Mucosa of descending colon (tissue), 3 donors: Measurements from ENCODE around the gene RNF40. TPM values are rescaled to one million over a fixed set of nuclear protein-coding genes. Genes with fewer than 3 reads are reported as not detected.

Experiments used
- ATAC-seq: fragments of 200-7000 bp; cut with Tn5 transposase; one replicate; pipeline ENCODE4 v1.9.1; 2020; ENCODE audit warnings: mild to moderate bottlenecking, moderate library complexity
- DNase-seq, 3 donors: peaks; one replicate each; pipeline ENCODE4 v3.0.0-alpha.2; 2020
- H3K36me3 ChIP-seq: fragments of 200-600 bp; one replicate; pipeline ENCODE4 v1.8.0; 2021; ENCODE audit warnings: low read depth, mild to moderate bottlenecking
- H3K4me1 ChIP-seq: fragments of 200-600 bp; one replicate; pipeline ENCODE4 v1.8.0; 2021; ENCODE audit warnings: low read depth, mild to moderate bottlenecking
- H3K4me3 ChIP-seq: fragments of 200-600 bp; one replicate; pipeline ENCODE4 v1.8.0; 2021; ENCODE audit warnings: mild to moderate bottlenecking
- H3K9me3 ChIP-seq: fragments of 200-600 bp; one replicate; pipeline ENCODE4 v1.8.0; 2021; ENCODE audit warnings: mild to moderate bottlenecking
- intact Hi-C, 2 donors: fragments of 100-400 bp; cut with DNase I in 1 of 2; cut with micrococcal nuclease in 1 of 2; formaldehyde crosslinking; loops; one replicate each; pipeline versions ENCODE4 v1.11.0 to v1.11.1; 2022; cut with DNase I, micrococcal nuclease
- total RNA-seq, 3 donors: library from RNA; stranded (reverse); fragmentation: NEBNext Ultra II Directional in 2 of 3; extraction: Animal tissue kit (Norgen Biotek cat#: 25700) in 2 of 3; gene quantifications; one replicate each; pipeline versions ENCODE4 v1.2.1 to v1.2.4, GENCODE V29; 2021 to 2023
- TF ChIP-seq, protein P1 (sequence below): fragments of 200-600 bp; IDR thresholded peaks from one replicate; pipeline ENCODE4 v1.8.0; 2022; ENCODE audit warnings: antibody characterized with exemption, mild to moderate bottlenecking
- donor health status: DM: no; HTN: no; CAD: no; lungs with moderate emphysema.
- donor health status: DM: no; HTN: no; CAD: no.
- donor health status: DM: no; HTN: yes; CAD: no.

Gene RNF40
- total RNA-seq, 3 donors from 2014 or later = 87.6 to 110 (median 96.3) TPM

- H3K4me3 ChIP-seq = no peak overlapping the region
- H3K36me3 ChIP-seq = peaks cover 34% of the 10 kb centered on the region
- intact Hi-C loops = no loop called here
- peak in 1 of 3 donors; percentile 38 for DNase-seq
- no peak for ATAC-seq
- peaks cover 28% of the 10 kb centered on the region for H3K4me1 ChIP-seq
- TF ChIP-seq, protein P1, sequence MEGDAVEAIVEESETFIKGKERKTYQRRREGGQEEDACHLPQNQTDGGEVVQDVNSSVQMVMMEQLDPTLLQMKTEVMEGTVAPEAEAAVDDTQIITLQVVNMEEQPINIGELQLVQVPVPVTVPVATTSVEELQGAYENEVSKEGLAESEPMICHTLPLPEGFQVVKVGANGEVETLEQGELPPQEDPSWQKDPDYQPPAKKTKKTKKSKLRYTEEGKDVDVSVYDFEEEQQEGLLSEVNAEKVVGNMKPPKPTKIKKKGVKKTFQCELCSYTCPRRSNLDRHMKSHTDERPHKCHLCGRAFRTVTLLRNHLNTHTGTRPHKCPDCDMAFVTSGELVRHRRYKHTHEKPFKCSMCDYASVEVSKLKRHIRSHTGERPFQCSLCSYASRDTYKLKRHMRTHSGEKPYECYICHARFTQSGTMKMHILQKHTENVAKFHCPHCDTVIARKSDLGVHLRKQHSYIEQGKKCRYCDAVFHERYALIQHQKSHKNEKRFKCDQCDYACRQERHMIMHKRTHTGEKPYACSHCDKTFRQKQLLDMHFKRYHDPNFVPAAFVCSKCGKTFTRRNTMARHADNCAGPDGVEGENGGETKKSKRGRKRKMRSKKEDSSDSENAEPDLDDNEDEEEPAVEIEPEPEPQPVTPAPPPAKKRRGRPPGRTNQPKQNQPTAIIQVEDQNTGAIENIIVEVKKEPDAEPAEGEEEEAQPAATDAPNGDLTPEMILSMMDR = no peak
- no peaks in the 10 kb centered on the region for H3K9me3 ChIP-seq
Measured at GRCh38 chr16:30725418-30725792, 36.7 kb upstream of the RNF40 start.

GRCh38 chr16:30728321-30728720 lies 33.8 kb upstream of the RNF40 start:
- H3K4me3 ChIP-seq = no peak overlapping the region
- H3K9me3 ChIP-seq = no peaks in the 10 kb centered on the region
- H3K4me1 ChIP-seq = peaks cover 28% of the 10 kb centered on the region
- peaks cover 17% of the 10 kb centered on the region for H3K36me3 ChIP-seq
- TF ChIP-seq, protein P1 = no peak
- DNase-seq = no peak
- no peak for ATAC-seq
- intact Hi-C loops = no loop called here

DNA sequence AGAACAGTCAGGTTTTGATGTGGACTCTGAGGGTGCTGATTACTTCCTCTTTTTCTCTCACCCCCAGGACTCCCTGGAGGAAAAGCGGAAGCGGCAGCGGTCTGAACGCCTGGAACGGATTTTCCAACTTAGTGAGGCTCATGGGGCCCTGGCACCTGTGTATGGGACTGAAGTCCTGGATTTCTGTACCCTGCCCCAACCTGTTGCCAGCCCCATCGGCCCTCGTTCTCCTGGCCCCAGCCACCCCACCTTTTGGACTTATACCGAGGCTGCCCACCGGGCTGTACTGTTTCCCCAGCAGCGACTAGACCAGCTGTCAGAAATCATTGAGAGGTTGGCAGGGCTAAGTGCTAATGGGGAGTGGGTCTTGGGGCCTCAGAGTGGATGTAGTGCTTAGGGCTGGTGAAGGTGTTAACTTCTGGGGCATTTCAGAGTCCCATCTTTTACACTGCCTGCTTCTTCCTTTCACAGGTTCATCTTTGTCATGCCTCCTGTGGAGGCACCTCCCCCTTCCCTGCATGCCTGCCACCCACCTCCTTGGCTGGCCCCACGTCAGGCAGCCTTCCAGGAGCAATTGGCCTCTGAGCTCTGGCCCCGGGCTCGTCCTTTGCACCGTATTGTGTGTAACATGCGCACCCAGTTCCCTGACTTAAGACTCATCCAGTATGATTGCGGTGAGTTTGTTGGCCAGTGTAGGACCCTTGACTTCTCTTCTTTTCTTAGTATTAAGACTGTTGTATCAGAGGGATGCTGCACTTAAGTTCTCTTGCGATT lies 33.0 kb upstream of the RNF40 start:
- Histone ChIP-seq H3K9me3 (no peaks in the 10 kb centered on the region), H3K4me1 (peaks cover 26% of the 10 kb centered on the region), H3K36me3 (peaks cover 23% of the 10 kb centered on the region), H3K4me3 (no peak overlapping the region)
- DNase-seq (peak; percentile 80 to 84 (median 81)), ATAC-seq (peak; percentile 75)
- intact Hi-C loops = no loop called here
- TF ChIP-seq, protein P1 = no peak

GRCh38 chr16:30731411-30731810 lies 30.7 kb upstream of the RNF40 start:
- Histone ChIP-seq H3K4me3 (no peak overlapping the region), H3K36me3 (peaks cover 19% of the 10 kb centered on the region), H3K9me3 (no peaks in the 10 kb centered on the region), H3K4me1 (peaks cover 9% of the 10 kb centered on the region)
- no peak for ATAC-seq
- no peak for DNase-seq
- intact Hi-C loops = no loop called here
- TF ChIP-seq, protein P1 = no peak

DNA sequence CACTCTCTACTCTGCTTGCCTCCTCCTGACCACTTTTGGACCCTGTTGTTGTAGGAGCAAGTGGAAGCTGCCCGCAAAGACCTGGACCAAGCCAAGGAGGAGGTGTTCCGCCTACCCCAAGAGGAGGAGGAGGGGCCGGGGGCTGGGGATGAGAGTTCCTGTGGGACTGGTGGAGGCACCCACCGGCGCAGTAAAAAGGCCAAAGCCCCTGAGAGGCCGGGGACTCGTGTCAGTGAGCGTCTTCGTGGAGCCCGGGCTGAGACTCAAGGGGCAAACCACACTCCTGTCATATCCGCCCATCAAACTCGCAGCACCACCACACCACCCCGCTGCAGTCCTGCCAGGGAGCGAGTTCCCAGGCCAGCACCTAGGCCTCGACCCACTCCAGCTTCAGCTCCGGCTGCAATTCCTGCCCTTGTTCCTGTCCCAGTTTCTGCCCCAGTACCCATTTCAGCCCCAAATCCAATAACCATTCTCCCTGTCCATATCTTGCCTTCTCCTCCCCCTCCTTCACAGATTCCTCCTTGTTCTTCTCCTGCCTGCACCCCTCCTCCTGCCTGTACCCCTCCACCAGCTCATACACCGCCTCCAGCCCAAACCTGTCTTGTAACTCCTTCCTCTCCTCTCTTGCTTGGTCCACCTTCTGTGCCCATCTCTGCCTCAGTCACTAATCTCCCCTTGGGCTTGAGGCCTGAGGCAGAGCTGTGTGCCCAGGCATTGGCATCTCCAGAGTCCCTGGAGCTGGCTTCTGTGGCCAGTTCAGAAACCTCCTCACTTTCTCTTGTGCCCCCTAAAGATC lies 24.9 kb upstream of the RNF40 start:
- ATAC-seq (no peak), DNase-seq (peak in 1 of 3 donors; percentile 16)
- Histone ChIP-seq H3K36me3 (peaks cover 21% of the 10 kb centered on the region), H3K4me3 (no peak overlapping the region), H3K4me1 (peaks cover 24% of the 10 kb centered on the region), H3K9me3 (no peaks in the 10 kb centered on the region)
- TF ChIP-seq, protein P1 = no peak
- intact Hi-C loops = no loop called here
